HG03108 (cell line): ENCODE measurements around the gene SEC11C.
"Not testable (repeated sequence)": the region's sequence is repeated elsewhere in the genome, so short reads cannot be mapped to it uniquely, and the experiment has no call there.

ENCODE experiments used
- ATAC-seq: cut with Tn5 transposase; IDR thresholded peaks from one replicate; pipeline ENCODE4 v1.9.1; 2021; ENCODE audit warnings: moderate library complexity; ENCODE audit not compliant: unreplicated experiment

Gene SEC11C

GRCh38 chr18:59139615-59140301 is at the start of gene SEC11C:
TSS of gene SEC11C (plus strand) at chr18:59139884. CDS start at chr18:59139949, 65 bp downstream.
- ATAC-seq = peak; percentile 74

- ATAC-seq = no peak
These were observed 48.6 kb upstream of the SEC11C start for GRCh38 chr18:59090966-59091603.

DNA sequence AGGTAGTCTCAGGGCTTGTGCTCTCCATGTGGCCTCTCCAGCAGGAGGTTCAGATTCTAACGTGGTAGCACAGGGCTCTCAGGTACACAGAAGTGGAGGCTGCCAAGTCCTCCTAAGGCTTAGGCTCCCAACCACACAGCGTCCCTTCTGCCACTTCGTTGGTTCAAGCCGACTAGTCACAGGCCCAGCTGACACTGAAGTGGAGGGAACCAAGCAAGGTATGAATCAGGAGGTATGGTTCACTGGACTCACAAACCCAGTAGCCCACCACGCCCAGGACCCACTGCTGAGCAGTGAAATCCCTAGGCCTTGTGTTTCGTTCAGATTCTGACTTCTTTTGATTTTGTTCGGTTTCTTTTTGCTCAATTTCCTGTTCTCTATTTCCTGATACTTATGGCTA is 46.0 kb upstream of the SEC11C start:
- ATAC-seq = no peak

- no peak for ATAC-seq
These were observed 45.1 kb upstream of the SEC11C start for GRCh38 chr18:59094569-59094968.

DNA sequence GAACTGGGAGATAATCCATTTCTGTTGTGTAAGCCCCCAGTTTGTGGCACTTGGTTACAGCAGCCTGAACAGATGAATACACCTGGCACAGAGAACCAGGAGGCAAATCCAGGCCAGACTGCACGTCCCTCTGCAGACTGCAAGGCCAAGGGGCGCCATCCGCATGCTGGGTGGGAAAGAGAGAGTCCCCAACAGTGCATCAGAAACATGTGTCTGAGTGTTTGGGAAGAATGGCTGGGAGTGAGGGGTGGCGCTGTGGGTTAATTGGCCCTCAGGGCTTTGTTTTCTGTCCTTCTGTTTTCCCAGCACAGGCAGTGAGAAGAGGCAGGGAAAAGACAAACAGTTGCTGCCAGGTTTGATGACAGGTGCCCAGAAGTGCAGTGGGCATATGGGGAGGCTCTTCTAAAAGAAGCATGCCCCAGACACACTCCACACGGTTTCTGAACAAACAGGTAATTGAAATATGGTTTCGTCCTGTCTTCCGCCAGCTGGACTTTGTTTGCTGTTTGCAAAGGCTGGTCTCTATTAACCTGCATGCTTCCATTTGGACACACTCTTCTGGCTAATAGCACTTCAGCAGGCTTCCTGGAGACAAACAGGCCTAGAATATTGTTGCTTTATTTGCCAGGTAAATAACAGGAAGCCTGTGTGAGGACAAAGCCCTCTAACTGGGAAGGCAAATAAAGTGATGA is 43.4 kb upstream of the SEC11C start:
- ATAC-seq = no peak

DNA sequence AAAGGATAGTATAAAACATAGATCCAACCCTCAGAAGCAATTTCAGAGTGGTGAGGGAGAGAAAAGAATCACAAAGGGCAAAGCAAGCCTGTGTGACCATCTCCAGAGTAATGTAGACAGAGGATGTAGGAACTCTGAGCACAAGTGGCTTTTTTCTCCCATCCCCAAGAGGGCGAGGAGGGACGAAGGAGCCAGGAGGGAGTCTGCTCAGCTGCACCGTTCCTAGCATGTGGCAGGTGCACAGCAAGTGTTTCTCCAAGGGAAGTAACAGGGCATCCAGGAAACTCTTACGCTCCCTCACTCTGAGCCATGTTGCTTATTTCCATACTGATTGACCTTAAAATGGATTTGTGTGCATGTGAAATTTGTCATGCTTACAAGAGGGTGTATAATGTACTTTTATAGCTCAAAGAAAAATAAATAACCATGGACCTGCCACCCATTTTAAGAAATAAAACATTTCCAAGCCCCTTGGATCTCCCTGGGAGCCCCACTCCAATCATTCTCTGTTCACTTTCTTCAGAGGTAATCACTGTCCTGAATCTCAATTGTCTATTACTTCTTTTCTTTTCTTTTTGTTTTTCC is 37.8 kb upstream of the SEC11C start:
- no peak for ATAC-seq

DNA sequence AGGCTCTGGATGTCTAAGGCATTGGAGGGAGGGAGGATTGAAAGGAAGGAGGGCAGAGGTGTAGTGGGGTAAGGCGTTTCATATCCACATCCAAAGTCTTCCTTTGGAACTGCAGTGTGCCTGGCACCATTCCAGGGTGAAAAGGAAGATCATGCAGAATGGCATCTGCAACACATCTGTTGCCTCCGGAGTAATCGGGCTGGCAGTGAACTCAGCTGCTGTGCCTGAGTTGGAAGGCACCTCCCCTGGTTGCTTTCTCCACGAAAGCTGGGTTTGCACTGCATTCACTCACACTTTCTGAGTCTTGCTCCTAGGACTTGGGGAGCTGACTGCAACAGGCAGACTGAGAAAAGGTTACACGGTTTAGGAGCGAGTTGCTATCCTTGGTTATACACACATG is 30.3 kb upstream of the SEC11C start:
- no peak for ATAC-seq

DNA sequence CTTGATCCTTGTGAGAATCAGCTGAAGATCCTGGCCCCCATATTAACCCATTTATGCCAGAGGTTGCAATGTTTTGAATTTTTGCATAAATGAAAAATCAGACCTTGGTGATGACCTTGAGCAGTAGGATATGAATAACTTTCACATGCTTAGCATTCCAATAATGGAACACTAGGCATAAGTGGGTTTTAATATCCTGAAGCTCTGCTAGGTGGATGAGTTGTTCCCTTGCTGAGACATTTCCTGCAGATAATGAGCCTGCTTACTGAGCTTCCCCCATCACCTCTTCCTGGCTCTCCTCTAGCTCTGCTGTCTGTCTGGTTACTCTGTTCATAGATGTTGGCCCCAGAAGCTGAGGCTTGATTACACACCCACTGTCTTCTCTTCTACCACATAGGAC is 25.5 kb upstream of the SEC11C start:
- no peak for ATAC-seq

DNA sequence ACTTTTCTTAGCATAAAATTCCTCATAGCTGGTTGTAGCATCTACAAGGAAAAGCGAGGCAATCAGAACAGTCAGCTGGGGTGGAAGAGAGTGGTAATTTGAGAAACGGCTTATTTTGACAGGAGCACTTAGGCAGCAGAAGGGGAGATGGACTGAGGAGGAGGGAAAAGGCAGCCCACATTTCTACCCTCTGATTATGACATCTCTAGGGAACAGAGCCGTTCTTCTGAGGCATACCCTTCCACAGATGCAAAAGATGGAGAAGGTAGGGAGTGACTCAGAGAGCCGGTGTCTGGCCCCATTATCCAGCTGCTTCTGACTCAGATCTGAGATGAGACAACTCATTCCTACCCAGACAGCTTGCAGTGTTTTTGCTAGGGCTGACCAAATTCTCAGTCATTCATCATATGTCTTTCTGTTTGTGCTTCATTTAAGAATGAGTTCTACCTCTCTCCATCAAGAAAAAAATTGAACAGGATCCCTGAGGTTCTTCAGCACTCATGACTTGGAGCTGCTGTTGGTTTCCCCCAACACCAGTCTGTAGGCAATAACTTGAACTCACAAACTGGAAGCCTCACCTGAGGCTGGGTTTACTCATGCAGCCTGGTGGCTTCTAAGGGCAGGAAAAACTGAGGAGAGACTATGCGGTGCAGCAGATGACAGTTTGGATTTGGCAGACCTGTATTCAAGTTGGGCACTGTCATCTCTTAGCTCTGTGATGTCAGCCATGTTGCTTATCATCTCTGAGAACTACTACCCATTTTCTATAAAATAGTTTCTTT is 15.9 kb upstream of the SEC11C start:
- ATAC-seq = no peak

GRCh38 chr18:59124370-59124704 is 15.3 kb upstream of the SEC11C start:
- ATAC-seq = no peak

DNA sequence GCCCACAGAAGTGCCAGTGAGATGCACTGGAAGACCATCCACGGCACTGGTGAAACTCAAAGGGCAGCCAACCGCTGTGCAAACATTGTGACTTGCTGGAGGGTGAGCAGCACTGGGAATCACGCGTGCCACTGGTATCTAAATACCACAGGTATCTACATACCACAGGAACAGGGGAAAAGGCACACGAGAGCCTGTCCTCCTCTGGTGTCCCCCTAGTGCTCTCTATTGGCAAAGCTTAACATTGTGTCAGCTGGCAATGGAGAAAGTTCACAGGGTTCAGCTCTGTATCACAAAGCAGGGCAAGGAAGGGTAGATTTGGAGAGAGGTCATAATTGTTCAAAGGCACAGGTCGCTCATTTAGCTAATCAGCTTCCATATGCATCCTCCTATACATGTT is 12.6 kb upstream of the SEC11C start:
- ATAC-seq = no peak

GRCh38 chr18:59129951-59130703 is 9.6 kb upstream of the SEC11C start:
- no peak for ATAC-seq

GRCh38 chr18:59132810-59133465 is 6.7 kb upstream of the SEC11C start:
- ATAC-seq = no peak

DNA sequence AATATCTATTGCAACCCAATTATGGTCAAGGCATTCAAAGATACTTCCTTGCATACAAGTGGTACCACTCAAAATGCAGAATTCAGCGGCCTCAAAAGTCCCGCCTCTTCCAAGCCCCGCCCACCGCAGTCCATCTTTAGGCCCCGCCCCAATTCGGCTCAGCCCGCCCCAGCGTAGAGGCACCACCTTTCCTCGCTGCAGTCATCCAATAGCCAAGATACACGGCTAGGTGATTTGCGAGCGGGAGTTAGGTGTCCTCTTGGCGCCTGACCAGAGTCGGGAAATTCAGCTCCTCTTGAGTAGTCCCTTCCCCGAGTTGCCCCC is 431 bp upstream of the SEC11C start:
- ATAC-seq = peak; percentile 59

DNA sequence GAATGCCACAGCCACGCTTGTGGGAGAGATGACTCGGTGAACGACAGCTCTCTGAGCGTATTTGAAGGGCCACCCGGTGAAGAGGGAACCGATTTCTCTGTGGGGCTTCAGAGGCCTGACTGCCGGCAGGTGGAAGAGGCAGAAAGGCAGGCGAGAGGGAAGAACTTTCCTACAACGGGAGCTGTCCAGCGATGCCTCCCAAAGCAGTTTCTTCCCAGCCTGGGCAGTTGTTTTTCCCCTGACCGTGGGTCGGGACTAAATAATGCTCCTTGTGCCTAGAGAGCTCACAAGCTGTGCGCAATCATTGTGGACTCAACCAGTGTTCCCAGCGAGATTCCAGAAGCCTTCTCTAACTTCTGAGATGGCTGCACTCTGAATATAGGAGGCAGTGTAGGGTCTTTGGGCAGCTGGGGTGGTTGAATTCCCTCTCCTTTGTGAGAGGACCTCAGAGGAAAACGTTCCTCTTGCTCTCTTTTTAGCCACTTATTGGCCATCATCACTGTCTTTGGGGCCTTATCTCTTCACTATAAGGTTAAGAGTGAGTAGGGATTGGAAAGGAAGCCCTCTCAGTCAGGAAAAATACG is 710 bp downstream of the SEC11C start:
- no peak for ATAC-seq

DNA sequence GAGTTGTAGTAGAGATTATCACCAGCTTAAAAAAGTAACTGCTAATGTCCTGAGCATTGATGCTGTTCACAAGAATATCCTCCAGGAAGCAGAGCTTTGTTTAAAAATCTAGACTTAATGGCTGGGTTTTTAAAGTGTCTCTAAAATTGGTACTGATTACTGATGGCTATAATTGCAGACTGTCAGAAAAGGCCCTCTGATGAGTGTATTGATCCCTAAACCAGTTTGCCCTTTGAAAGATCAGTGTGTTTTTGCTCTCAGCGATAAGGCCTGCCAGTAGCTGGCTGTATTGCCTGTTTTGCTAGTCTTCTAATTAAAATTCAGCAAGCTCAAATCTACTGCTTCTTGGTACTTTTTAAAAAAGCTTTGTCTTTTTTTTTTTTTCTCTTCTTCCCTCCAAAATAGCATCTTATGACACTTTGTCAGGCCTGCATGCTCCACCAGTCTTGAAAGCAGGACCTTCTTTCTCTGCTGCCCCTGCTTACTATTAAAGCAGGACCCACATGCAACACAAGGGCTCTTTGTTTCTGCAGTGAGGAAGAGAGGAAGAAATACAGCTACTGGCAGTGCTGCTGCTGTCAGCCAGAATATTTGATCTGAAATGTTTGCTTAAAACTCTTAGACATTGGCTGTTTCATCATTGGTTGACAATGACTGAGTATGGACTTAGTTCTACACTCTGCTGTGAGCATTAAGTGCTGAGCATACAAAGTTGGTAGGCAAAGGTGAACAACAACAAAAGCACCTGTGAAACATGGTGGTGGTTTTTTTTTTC is 1.8 kb downstream of the SEC11C start:
- no peak for ATAC-seq

- ATAC-seq = no peak
These were observed 2.6 kb downstream of the SEC11C start for GRCh38 chr18:59142274-59142673.

GRCh38 chr18:59142800-59143416 is 3.2 kb downstream of the SEC11C start:
- ATAC-seq = not testable (repeated sequence)

DNA sequence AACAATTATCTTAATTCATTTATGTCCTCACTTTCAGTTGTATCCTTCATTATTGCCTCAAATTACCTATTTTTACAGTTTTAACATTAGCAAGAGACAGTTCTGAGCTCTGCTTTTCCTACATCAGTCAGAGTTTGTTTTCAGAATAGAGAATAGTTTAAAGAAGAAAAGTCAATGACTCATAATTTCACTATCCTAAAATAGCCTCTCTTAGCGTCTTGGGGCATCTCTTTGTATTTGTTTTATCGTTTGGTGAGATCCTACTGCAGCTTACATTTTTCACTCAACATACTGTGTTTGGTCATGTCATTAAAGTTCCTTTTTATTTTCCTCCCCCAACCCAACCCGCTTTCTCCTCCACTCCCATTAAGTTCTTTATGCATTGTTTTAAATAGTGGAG is 3.8 kb downstream of the SEC11C start:
- no peak for ATAC-seq
